BJ (cell line): Measurements from ENCODE around the gene C4orf33. TPM values are rescaled to one million over a fixed set of nuclear protein-coding genes. Genes with fewer than 3 reads are reported as not detected.

Experiments
- CTCF ChIA-PET: fragments of 350-600 bp; formaldehyde crosslinking; extraction: SDS; loops from one replicate; lab custom pipeline; 2021; ENCODE audit warnings: antibody characterized with exemption, inconsistent platforms; lab: Yijun Ruan, JAX
- POLR2A ChIA-PET: fragments of 300-600 bp; sonication (Branson Sonifier 250); formaldehyde crosslinking; extraction: SDS; loops from one replicate; lab custom pipeline; 2021; ENCODE audit warnings: antibody characterized with exemption; lab: Charles Lee
- DNase-seq: peaks from one replicate; pipeline ENCODE4 v3.0.0-alpha.2; 2011; ENCODE audit warnings: low read depth
- H3K27me3 ChIP-seq: 2 replicates; pipeline ENCODE4 v1.6.0; 2011; ENCODE audit warnings: low read length; ENCODE audit not compliant: control insufficient read depth, insufficient read depth
- H3K36me3 ChIP-seq: 2 replicates; pipeline ENCODE4 v1.5.1; 2011; ENCODE audit warnings: low read length; ENCODE audit not compliant: control insufficient read depth, insufficient read depth
- H3K4me3 ChIP-seq: 2 replicates; pipeline ENCODE4 v1.5.1; 2011; ENCODE audit warnings: low read depth, mild to moderate bottlenecking, control low read depth, low read length
- polyA plus RNA-seq: library from polyadenylated mRNA; depleted of rRNA; stranded (reverse); fragments of >200 nt; gene quantifications from 2 replicates; pipeline ENCODE4 v1.2.3, GENCODE V29; 2011; rRNA removed
- TF ChIP-seq, protein P1 (sequence below): IDR thresholded peaks from 2 replicates; pipeline ENCODE4 v1.5.1; 2011; ENCODE audit warnings: low read depth, mild to moderate bottlenecking, control low read depth, inconsistent platforms, low read length, moderate library complexity; ENCODE audit not compliant: insufficient read depth

Gene C4orf33
- polyA plus RNA-seq, 1 experiment = 2.2 TPM

DNA sequence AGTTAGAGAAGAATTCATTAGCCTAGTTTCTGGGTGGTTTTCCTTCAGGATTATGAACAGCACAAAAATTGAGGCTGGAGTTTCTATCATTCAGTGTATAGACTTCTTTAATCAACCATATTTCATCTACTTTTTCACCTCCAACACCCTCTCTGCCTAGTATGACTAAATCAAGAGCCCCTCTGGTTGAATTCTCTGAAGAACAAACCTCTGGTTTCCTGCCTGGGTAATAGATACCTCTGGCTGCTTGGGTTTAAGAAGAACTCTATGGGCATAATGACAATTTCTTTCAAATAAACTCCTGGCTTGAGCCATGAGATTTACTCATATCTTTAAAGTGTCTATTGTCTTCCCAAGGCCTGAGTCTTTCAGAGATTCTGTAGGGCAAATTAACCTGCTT lies 66.5 kb downstream of the C4orf33 start:
- H3K4me3 ChIP-seq = no peak overlapping the region
- ChIA-PET POLR2A (no interaction called here), CTCF (no interaction called here)

DNA sequence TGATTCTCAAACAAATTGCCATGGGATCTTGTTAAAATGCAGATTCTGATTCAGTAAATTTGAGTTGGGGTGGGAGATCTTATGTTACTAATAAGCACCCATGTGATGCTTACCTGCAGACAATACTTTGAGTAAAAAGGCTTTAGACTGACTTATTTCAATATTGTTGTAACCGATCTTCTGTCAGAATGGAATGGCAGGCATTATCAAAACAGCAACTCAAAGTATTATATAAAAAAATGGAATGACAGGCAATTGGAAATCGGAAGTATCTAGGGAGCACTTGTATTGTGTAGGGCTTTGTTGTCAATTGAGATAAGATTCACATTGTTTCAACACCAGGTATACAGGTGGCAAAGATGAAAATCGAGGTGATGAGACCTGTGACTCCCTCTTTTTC lies 67.5 kb downstream of the C4orf33 start:
- TF ChIP-seq, protein P1, sequence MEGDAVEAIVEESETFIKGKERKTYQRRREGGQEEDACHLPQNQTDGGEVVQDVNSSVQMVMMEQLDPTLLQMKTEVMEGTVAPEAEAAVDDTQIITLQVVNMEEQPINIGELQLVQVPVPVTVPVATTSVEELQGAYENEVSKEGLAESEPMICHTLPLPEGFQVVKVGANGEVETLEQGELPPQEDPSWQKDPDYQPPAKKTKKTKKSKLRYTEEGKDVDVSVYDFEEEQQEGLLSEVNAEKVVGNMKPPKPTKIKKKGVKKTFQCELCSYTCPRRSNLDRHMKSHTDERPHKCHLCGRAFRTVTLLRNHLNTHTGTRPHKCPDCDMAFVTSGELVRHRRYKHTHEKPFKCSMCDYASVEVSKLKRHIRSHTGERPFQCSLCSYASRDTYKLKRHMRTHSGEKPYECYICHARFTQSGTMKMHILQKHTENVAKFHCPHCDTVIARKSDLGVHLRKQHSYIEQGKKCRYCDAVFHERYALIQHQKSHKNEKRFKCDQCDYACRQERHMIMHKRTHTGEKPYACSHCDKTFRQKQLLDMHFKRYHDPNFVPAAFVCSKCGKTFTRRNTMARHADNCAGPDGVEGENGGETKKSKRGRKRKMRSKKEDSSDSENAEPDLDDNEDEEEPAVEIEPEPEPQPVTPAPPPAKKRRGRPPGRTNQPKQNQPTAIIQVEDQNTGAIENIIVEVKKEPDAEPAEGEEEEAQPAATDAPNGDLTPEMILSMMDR = no peak
- no peaks in the 10 kb centered on the region for H3K36me3 ChIP-seq
- no peak overlapping the region for H3K4me3 ChIP-seq
- ChIA-PET POLR2A (no interaction called here), CTCF (no interaction called here)
- H3K27me3 ChIP-seq = no peaks in the 10 kb centered on the region
- DNase-seq = no peak

More for the DNA sequence above, 66.5 kb downstream of the C4orf33 start:
- no peaks in the 10 kb centered on the region for H3K36me3 ChIP-seq
- H3K27me3 ChIP-seq = no peaks in the 10 kb centered on the region
- DNase-seq = no peak
- TF ChIP-seq, protein P1 = no peak

GRCh38 chr4:129164243-129164642 lies 68.3 kb downstream of the C4orf33 start:
- POLR2A ChIA-PET = no interaction called here
- DNase-seq = no peak
- no peaks in the 10 kb centered on the region for H3K27me3 ChIP-seq
- no peaks in the 10 kb centered on the region for H3K36me3 ChIP-seq
- H3K4me3 ChIP-seq = no peak overlapping the region
- CTCF ChIA-PET = no interaction called here
- TF ChIP-seq, protein P1 = no peak

Other genes starting within 250 kb of the C4orf33 start
- gene SCLT1, start 2.6 kb upstream of the C4orf33 start, polyA plus RNA-seq = 3.1 and 5.1 TPM in 2 replicates